Adrenal gland (tissue), 5 donors: ENCODE results near the gene EDA.

ENCODE experiments used
- POLR2A ChIP-seq, 2 donors: fragments of 450-650 bp; IDR thresholded peaks; one replicate each; pipeline ENCODE4 v1.6.1; 2017; ENCODE audit warnings: antibody characterized with exemption in 2 of 2, mild to moderate bottlenecking in 2 of 2, moderate library complexity in 1 of 2
- TF ChIP-seq, protein P1 (sequence below), 6 experiments: fragments of 450-650 bp in 4 of 6; fragments of 200-600 bp in 2 of 6; sonication (generic) in 1 of 6; IDR thresholded peaks; 1 replicate in 5 of 6; 2 replicates in 1 of 6; pipeline versions ENCODE4 v1.5.1 to v1.8.0; 2016 to 2021; ENCODE audit warnings: antibody characterized with exemption in 6 of 6, mild to moderate bottlenecking in 2 of 6, moderate library complexity in 1 of 6
- donor health status: DM: no; HTN: no; CAD: no.

DNA sequence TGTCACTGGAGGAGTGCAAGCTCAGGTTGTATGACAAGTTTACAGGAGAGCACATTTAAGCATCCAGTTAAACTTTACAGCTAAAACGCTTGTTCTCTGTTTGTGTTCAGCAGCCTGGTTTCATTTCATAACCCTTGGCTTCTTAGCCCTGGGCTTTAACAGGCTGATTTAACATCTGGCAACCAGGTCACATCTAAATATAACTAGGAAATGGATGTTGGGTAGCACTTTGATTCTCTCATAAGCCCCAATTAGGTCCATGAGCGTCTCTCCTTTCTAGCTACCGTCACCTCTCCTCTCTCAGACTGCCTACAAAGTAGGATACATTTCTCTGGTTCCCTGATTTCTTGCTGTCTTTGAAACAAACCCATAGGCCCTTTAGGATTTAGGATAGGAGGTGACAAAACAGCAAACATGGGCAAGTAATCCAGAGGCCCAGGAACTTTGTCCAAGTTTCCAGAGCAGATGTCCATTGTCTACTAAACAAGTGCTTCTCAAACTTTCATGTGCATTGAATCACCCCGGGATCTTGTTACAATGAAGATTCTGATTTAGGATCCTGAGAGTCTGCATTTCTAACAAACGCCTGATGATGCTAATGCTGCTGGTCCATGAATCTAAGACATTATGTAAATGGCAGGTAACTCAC lies 468.8 kb downstream of the EDA start:
- TF ChIP-seq, protein P1, sequence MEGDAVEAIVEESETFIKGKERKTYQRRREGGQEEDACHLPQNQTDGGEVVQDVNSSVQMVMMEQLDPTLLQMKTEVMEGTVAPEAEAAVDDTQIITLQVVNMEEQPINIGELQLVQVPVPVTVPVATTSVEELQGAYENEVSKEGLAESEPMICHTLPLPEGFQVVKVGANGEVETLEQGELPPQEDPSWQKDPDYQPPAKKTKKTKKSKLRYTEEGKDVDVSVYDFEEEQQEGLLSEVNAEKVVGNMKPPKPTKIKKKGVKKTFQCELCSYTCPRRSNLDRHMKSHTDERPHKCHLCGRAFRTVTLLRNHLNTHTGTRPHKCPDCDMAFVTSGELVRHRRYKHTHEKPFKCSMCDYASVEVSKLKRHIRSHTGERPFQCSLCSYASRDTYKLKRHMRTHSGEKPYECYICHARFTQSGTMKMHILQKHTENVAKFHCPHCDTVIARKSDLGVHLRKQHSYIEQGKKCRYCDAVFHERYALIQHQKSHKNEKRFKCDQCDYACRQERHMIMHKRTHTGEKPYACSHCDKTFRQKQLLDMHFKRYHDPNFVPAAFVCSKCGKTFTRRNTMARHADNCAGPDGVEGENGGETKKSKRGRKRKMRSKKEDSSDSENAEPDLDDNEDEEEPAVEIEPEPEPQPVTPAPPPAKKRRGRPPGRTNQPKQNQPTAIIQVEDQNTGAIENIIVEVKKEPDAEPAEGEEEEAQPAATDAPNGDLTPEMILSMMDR (IDR thresholded peaks at IDR 0.05), result no peak
- TF ChIP-seq POLR2A (IDR thresholded peaks at IDR 0.05), result no peak
